Ovary (tissue), 9 donors: ENCODE results near the gene GALNT15. TPM values are rescaled to one million over a fixed set of nuclear protein-coding genes. Genes with fewer than 3 reads are reported as not detected.

Experiments used
- DNase-seq, 5 donors: peaks; one replicate each; pipeline ENCODE4 v3.0.0-alpha.2; 2019 to 2020
- H3K27ac ChIP-seq, 2 donors: fragments of 200-600 bp; one replicate each; pipeline versions ENCODE4 v1.5.1 to v1.8.0; 2019 to 2022
- H3K27me3 ChIP-seq: fragments of 200-600 bp; one replicate; pipeline ENCODE4 v1.8.0; 2022
- H3K36me3 ChIP-seq: fragments of 200-600 bp; sonication (generic); one replicate; pipeline ENCODE4 v1.5.1; 2019
- H3K4me1 ChIP-seq: one replicate; pipeline ENCODE4 v1.8.1; 2013; ENCODE audit warnings: mild to moderate bottlenecking, moderate library complexity; ENCODE audit not compliant: insufficient read depth
- H3K4me3 ChIP-seq: fragments of 200-600 bp; sonication (generic); one replicate; pipeline ENCODE4 v1.5.1; 2017
- H3K9me3 ChIP-seq, 2 donors: fragments of 200-600 bp in 1 of 2; sonication (generic) in 1 of 2; one replicate each; pipeline versions ENCODE4 v1.5.1 to v1.8.1; 2013 to 2019; ENCODE audit warnings: mild to moderate bottlenecking in 1 of 2, moderate library complexity in 1 of 2
- CTCF ChIP-seq, 3 donors: fragments of 450-650 bp in 2 of 3; fragments of 200-600 bp in 1 of 3; IDR thresholded peaks; one replicate each; pipeline versions ENCODE4 v1.5.1 to v1.8.0; 2016 to 2022; ENCODE audit warnings: antibody characterized with exemption in 3 of 3, mild to moderate bottlenecking in 1 of 3
- EP300 ChIP-seq: sonication (generic); formaldehyde crosslinking; IDR thresholded peaks from one replicate; pipeline ENCODE4 v1.6.1; 2017; ENCODE audit warnings: antibody characterized with exemption
- POLR2A ChIP-seq: fragments of 450-650 bp; IDR thresholded peaks from one replicate; pipeline ENCODE4 v1.6.1; 2017; ENCODE audit warnings: antibody characterized with exemption, mild to moderate bottlenecking, moderate library complexity
- WGBS, 3 donors: extraction: QIAGEN DNeasy Blood & Tissue Kit in 1 of 3; methylation state at CpG; one replicate each; pipeline versions ENCODE4 v1.1.5 to v1.1.7; 2013 to 2017; 5-methylcytosine and 5-hydroxymethylcytosine counted together
- intact Hi-C, 4 donors: fragments of 100-400 bp; cut with DNase I; formaldehyde crosslinking; loops; one replicate each; pipeline versions ENCODE4 v1.11.0 to v1.15.1; 2022 to 2023
- polyA plus RNA-seq, 2 donors: library from polyadenylated mRNA; stranded (reverse); fragments of 200-250 nt in 1 of 2; fragments of 350-450 nt in 1 of 2; fragmentation: Illumina TruSeq in 1 of 2; extraction: RNeasy Lipid Tissue Mini Kit (QIAGEN cat#74804) in 1 of 2; gene quantifications; one replicate each; pipeline ENCODE4 v1.2.3, GENCODE V29; 2013 to 2014
- total RNA-seq, 7 donors: library from RNA; depleted of rRNA in 2 of 7; stranded (reverse); fragments of >200 nt in 2 of 7; fragmentation: NEBNext Ultra II Directional in 3 of 7; extraction: Animal tissue kit (Norgen Biotek cat#: 25700) in 3 of 7; gene quantifications; one replicate each; pipeline versions ENCODE4 v1.1.0 to v1.2.4, GENCODE V29; 2016 to 2023
- donor health status: DM: no; HTN: no; CAD: no; lungs with moderate emphysema.
- donor health status: DM: no; HTN: no; CAD: no.
- donor health status: Bipolar disorder and iron deficiency.
- donor health status: DM: yes; HTN: yes; CAD: no.
- donor health status: DM: no; HTN: no; CAD: no.
- donor health status: DM: yes; HTN: yes; CAD: no.

GALNT15 gene
- total and polyA plus RNA-seq, 9 donors: 14.5 to 118 (median 28.5) TPM

DNA sequence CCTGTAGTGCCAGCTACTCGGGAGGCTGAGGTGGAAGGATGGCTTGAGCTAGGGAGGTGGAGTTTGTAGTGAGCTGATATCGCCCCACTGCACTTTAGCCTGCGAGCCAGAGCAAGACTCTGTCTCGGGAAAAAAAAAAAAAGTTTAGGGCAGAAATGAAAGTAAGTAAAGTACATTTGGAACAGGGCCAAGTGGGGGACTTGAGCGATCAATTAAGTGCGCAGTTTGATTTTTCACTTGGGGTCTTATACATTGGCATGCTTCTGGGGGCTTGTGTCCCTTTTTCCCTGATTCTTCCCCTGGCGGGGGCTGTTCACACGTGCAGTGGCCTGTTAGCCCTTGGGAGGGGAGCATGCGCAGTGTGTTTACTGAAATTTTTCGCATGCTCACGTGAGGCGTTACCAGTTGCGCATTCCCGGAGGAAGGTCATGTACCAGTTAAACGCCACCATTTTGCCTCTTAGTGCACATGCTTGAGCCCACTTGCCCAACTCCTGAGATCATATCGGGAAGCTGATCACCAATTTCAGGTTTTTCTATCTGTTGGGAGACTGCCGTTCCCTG lies 42.0 kb downstream of the GALNT15 start:
- Histone ChIP-seq H3K36me3 (no peaks in the 10 kb centered on the region), H3K9me3 (no peaks in the 10 kb centered on the region), H3K27me3 (no peaks in the 10 kb centered on the region), H3K4me3 (no peak overlapping the region), H3K27ac (no peak overlapping the region), H3K4me1 (no peaks in the 10 kb centered on the region)
- WGBS, 3 donors: 88 to 90% (median 89%) methylated on average over 17 of the region's 17 CpGs
- TF ChIP-seq EP300 (no peak), POLR2A (no peak), CTCF (IDR thresholded peaks at IDR 0.05) (no peak)
- no peak for DNase-seq
- intact Hi-C loops: no loop called here

DNA sequence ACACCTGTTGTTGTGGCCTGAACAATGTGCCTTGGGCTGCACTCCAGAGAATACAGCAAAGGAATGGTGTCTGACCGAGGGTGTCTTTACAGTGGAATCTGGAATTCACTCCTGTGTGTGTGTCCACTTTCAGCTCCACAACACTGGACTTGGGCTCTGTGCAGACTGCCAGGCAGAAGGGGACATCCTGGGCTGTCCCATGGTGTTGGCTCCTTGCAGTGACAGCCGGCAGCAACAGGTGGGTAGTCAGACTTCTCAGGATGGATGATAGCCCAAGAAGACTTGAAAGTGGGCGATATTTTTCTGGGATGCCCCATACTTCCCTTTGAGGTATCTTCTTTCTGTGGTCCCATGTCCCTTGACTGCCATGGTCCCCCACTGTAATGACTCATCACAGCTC lies 45.3 kb downstream of the GALNT15 start:
- intact Hi-C loops: no loop called here
- Histone ChIP-seq H3K9me3 (no peaks in the 10 kb centered on the region), H3K27me3 (no peaks in the 10 kb centered on the region), H3K36me3 (no peaks in the 10 kb centered on the region), H3K4me3 (no peak overlapping the region), H3K27ac (no peak overlapping the region), H3K4me1 (peaks cover 1% of the 10 kb centered on the region)
- WGBS, 3 donors: 92 to 95% (median 93%) methylated on average over 3 of the region's 3 CpGs
- no peak for DNase-seq
- no peak for TF ChIP-seq POLR2A
- no peak for TF ChIP-seq EP300
- TF ChIP-seq CTCF (IDR thresholded peaks at IDR 0.05): no peak

GRCh38 chr3:16221990-16222389 lies 47.5 kb downstream of the GALNT15 start:
- Histone ChIP-seq H3K27ac (no peak overlapping the region), H3K4me3 (no peak overlapping the region), H3K9me3 (no peaks in the 10 kb centered on the region), H3K4me1 (peaks cover 1% of the 10 kb centered on the region), H3K27me3 (no peaks in the 10 kb centered on the region), H3K36me3 (no peaks in the 10 kb centered on the region)
- no peak for DNase-seq
- WGBS, 3 donors: 61 to 78% (median 74%) methylated on average over 3 of the region's 3 CpGs
- TF ChIP-seq EP300 (no peak), CTCF (IDR thresholded peaks at IDR 0.05) (no peak), POLR2A (no peak)
- intact Hi-C loops: no loop called here

DNA sequence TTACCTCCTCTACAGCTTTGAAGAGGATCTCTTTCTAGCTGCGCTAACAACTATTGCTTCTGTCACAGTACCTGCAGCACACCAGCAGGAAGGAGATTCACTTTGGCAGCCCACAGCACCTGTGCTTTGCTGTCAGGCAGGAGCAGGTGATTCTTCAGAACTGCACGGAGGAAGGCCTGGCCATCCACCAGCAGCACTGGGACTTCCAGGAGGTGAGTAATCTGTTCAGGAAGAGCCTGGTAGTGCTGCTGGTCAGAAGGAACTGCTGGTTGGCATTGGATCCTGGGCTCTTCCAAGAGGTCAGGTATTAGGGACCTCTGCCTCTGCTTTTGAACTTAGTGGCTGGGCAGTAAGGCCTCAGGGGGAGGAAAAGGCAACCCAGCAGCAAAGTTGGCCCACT lies 48.1 kb downstream of the GALNT15 start:
- H3K4me3 ChIP-seq: no peak overlapping the region
- TF ChIP-seq EP300 (no peak), POLR2A (no peak), CTCF (IDR thresholded peaks at IDR 0.05) (no peak)
- H3K27ac ChIP-seq: no peak overlapping the region
- WGBS, 3 donors: 94 to 97% (median 96%) methylated on average over 2 of the region's 2 CpGs
- intact Hi-C loops: no loop called here
- DNase-seq: no peak
- H3K36me3 ChIP-seq: no peaks in the 10 kb centered on the region
- no peaks in the 10 kb centered on the region for H3K27me3 ChIP-seq
- no peaks in the 10 kb centered on the region for H3K9me3 ChIP-seq
- peaks cover 1% of the 10 kb centered on the region for H3K4me1 ChIP-seq
